ENCODE measurements around the gene TMEM63C. TPM values are rescaled to one million over a fixed set of nuclear protein-coding genes. Genes with fewer than 3 reads are reported as not detected.

Gene TMEM63C
- total RNA-seq, 1 experiment from 2014 or later: 9.3 TPM

- POLR2A ChIA-PET: interaction anchor here (0.6 to 5.5 kb wide), 5 partner anchors 13 to 348 kb away, joined by 3 to 108 read pairs (median 3); partner anchors contain the start of genes GSTZ1, POMT2, SAMD15 and TMED8
- Mint-ChIP-seq H3K4me1 (ENCODE audit: insufficient read depth, unreplicated experiment) (peaks cover 24% of the 10 kb centered on the region), H3K27me3 (ENCODE audit: insufficient read depth, unreplicated experiment) (no peaks in the 10 kb centered on the region), H3K36me3 (ENCODE audit: insufficient read depth, unreplicated experiment) (peaks cover 11% of the 10 kb centered on the region), H3K9me3 (ENCODE audit: unreplicated experiment) (no peaks in the 10 kb centered on the region), H3K4me3 (ENCODE audit: unreplicated experiment) (no peak overlapping the region), H3K27ac (ENCODE audit: low read depth, unreplicated experiment) (no peak overlapping the region)
- intact Hi-C loops (cut with micrococcal nuclease): loop anchor here (1.0 to 10.0 kb wide), 4 partner anchors 15 to 426 kb away; partner anchors contain the start of genes AHSA1 and VIPAS39
- CTCF ChIA-PET: interaction anchor here (0.5 to 9.1 kb wide), 15 partner anchors 9 to 251 kb away, joined by 3 to 264 read pairs (median 4); partner anchors contain the start of genes GSTZ1 and POMT2
- no TSS peak for BruUV-seq (replicated peaks)
- peak; percentile 75 for DNase-seq (ENCODE audit: unreplicated experiment)
- TF ChIP-seq CTCF (IDR thresholded peaks at IDR 0.05; ENCODE audit: unreplicated experiment): peak; percentile 83
Measured at GRCh38 chr14:77301103-77301502, 119.5 kb downstream of the TMEM63C start.

GRCh38 chr14:77302926-77303325 lies 121.3 kb downstream of the TMEM63C start:
- no peak for TF ChIP-seq CTCF (IDR thresholded peaks at IDR 0.05; ENCODE audit: unreplicated experiment)
- Mint-ChIP-seq H3K4me1 (ENCODE audit: insufficient read depth, unreplicated experiment) (peaks cover 33% of the 10 kb centered on the region), H3K36me3 (ENCODE audit: insufficient read depth, unreplicated experiment) (peaks cover 7% of the 10 kb centered on the region), H3K27ac (ENCODE audit: low read depth, unreplicated experiment) (peak overlapping the region; percentile 97), H3K9me3 (ENCODE audit: unreplicated experiment) (no peaks in the 10 kb centered on the region), H3K27me3 (ENCODE audit: insufficient read depth, unreplicated experiment) (no peaks in the 10 kb centered on the region), H3K4me3 (ENCODE audit: unreplicated experiment) (no peak overlapping the region)
- CTCF ChIA-PET: interaction anchor here (1.3 to 9.1 kb wide), 6 partner anchors 12 to 427 kb away, joined by 3 to 264 read pairs (median 9); no protein-coding TSS in a partner anchor
- POLR2A ChIA-PET: interaction anchor here (1.2 to 5.5 kb wide), 4 partner anchors 11 to 150 kb away, joined by 4 to 108 read pairs (median 22); partner anchors contain the start of genes GSTZ1 and POMT2
- intact Hi-C loops (cut with micrococcal nuclease): loop anchor here (5.0 to 10.0 kb wide), 2 partner anchors 154 to 428 kb away; partner anchors contain the start of genes AHSA1 and VIPAS39
- peak; percentile 73 for DNase-seq (ENCODE audit: unreplicated experiment)
- no TSS peak for BruUV-seq (replicated peaks)

GRCh38 chr14:77303417-77304156 lies 122.0 kb downstream of the TMEM63C start:
- no TSS peak for BruUV-seq (replicated peaks)
- TF ChIP-seq CTCF (IDR thresholded peaks at IDR 0.05; ENCODE audit: unreplicated experiment): no peak
- intact Hi-C loops (cut with micrococcal nuclease): loop anchor here (5.0 to 10.0 kb wide), 2 partner anchors 154 to 429 kb away; partner anchors contain the start of genes AHSA1 and VIPAS39
- H3K4me3 Mint-ChIP-seq (ENCODE audit: unreplicated experiment): peak overlapping the region; percentile 58
- ChIA-PET CTCF (interaction anchor here (0.7 to 9.1 kb wide), 7 partner anchors 11 to 427 kb away, joined by 3 to 264 read pairs (median 3); no protein-coding TSS in a partner anchor), POLR2A (interaction anchor here (0.5 to 5.5 kb wide), 14 partner anchors 10 to 457 kb away, joined by 3 to 108 read pairs (median 4); partner anchors contain the start of genes AHSA1, GSTZ1, POMT2 and VIPAS39)
- H3K27ac Mint-ChIP-seq (ENCODE audit: low read depth, unreplicated experiment): peak overlapping the region; percentile 97
- peak; percentile 96 for DNase-seq (ENCODE audit: unreplicated experiment)
- no peaks in the 10 kb centered on the region for H3K9me3 Mint-ChIP-seq (ENCODE audit: unreplicated experiment)
- H3K4me1 Mint-ChIP-seq (ENCODE audit: insufficient read depth, unreplicated experiment): peaks cover 33% of the 10 kb centered on the region
- H3K36me3 Mint-ChIP-seq (ENCODE audit: insufficient read depth, unreplicated experiment): peaks cover 4% of the 10 kb centered on the region
- H3K27me3 Mint-ChIP-seq (ENCODE audit: insufficient read depth, unreplicated experiment): no peaks in the 10 kb centered on the region

- Mint-ChIP-seq H3K27ac (ENCODE audit: low read depth, unreplicated experiment) (peak overlapping the region; percentile 67), H3K9me3 (ENCODE audit: unreplicated experiment) (no peaks in the 10 kb centered on the region), H3K4me1 (ENCODE audit: insufficient read depth, unreplicated experiment) (peaks cover 37% of the 10 kb centered on the region), H3K36me3 (ENCODE audit: insufficient read depth, unreplicated experiment) (no peaks in the 10 kb centered on the region), H3K4me3 (ENCODE audit: unreplicated experiment) (no peak overlapping the region), H3K27me3 (ENCODE audit: insufficient read depth, unreplicated experiment) (no peaks in the 10 kb centered on the region)
- intact Hi-C loops (cut with micrococcal nuclease): loop anchor here (10.0 kb wide), 1 partner anchor 431 kb away; no protein-coding TSS in a partner anchor
- BruUV-seq (replicated peaks): no TSS peak
- no peak for DNase-seq (ENCODE audit: unreplicated experiment)
- POLR2A ChIA-PET: interaction anchor here (1.4 kb wide), 1 partner anchor 14 kb away, joined by 4 read pairs; no protein-coding TSS in a partner anchor
- no peak for TF ChIP-seq CTCF (IDR thresholded peaks at IDR 0.05; ENCODE audit: unreplicated experiment)
- CTCF ChIA-PET: interaction anchor here (9.1 kb wide), 1 partner anchor 9 kb away, joined by 264 read pairs; no protein-coding TSS in a partner anchor
Measured at GRCh38 chr14:77305696-77306095, 124.1 kb downstream of the TMEM63C start.
